ENCODE data around the gene PDE4D. TPM values are rescaled to one million over a fixed set of nuclear protein-coding genes. Genes with fewer than 3 reads are reported as not detected.

PDE4D gene
- total and polyA plus RNA-seq, 2 donors (not counting 1 experiment from before 2014, with no cell fraction given), result 14.9 to 171 TPM

DNA sequence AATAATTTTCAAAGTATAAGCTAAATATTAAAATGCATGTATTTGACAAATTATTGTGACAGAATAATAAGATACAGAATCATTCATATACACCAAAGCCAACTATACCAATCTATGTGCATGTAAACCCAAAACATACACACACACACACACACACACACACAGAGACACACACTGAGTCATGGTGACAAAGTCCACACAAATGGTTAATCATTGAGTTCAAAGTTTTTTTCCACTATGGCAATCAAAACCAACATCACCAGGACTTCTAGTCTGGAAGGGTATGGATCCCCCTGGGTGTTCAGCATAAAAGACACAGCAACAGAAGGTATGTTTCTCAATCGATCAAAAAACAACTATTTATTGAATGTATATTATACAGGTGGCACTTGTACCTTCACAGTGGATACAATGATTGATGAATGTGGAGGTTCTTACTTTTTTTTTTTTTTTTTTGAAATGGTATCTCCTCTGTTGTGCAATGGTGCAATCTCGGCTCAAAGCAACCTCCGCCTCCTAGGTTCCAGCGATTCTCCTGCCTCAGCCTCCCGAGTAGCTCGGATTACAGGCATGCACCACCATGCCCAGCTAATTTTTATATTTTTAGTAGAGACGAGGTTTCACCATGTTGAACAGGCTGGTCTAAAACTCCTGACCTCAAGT, 137.0 kb downstream of the PDE4D start:
- Histone ChIP-seq H3K79me2 (ENCODE audit: control insufficient read depth, insufficient read depth, low read length) (peaks cover 13% of the 10 kb centered on the region), H4K20me1 (ENCODE audit: control insufficient read depth, insufficient read depth, low read length, poor library complexity, severe bottlenecking) (no peaks in the 10 kb centered on the region), H3K9ac (ENCODE audit: low read length) (no peak overlapping the region), H3K4me1 (ENCODE audit: control insufficient read depth in 2 of 2, insufficient read depth in 2 of 2, low read length in 2 of 2) (peaks cover 3 to 7% of the 10 kb centered on the region in 2 donors), H3K4me2 (replicated peaks; ENCODE audit: low read depth, low read length, poor library complexity, severe bottlenecking) (no peak overlapping the region), H3K9me3 (ENCODE audit: control extremely low read depth in 1 of 3, control insufficient read depth in 2 of 3, insufficient read depth in 1 of 3, low read length in 2 of 3) (no peaks in the 10 kb centered on the region), H3K4me3 (ENCODE audit: control extremely low read depth in 1 of 5, extremely low read depth in 1 of 5, insufficient read depth in 1 of 5, low read depth in 2 of 5, low read length in 4 of 5) (no peak overlapping the region), H3K36me3 (replicated peaks in 1 of 2; ENCODE audit: control extremely low read depth in 1 of 2, control insufficient read depth in 1 of 2, extremely low read depth in 1 of 2, insufficient read depth in 2 of 2, low read length in 1 of 2) (no peaks in the 10 kb centered on the region), H3K27me3 (replicated peaks in 1 of 4; ENCODE audit: control extremely low read depth in 1 of 4, control insufficient read depth in 3 of 4, insufficient read depth in 4 of 4, low read length in 3 of 4) (no peaks in the 10 kb centered on the region), H3K27ac (ENCODE audit: low read length in 2 of 2) (no peak overlapping the region), H2AFZ (ENCODE audit: insufficient read depth, low read depth, low read length, poor library complexity, severe bottlenecking) (no peak overlapping the region)
- ATAC-seq (ENCODE audit: low read depth), result no peak
- Mint-ChIP-seq H3K9me3 (ENCODE audit: insufficient read depth) (no peaks in the 10 kb centered on the region), H3K4me3 (no peak overlapping the region), H3K4me1 (peaks cover 19% of the 10 kb centered on the region), H3K27me3 (no peaks in the 10 kb centered on the region), H3K27ac (no peak overlapping the region)
- TF ChIP-seq EZH2 (IDR thresholded peaks at IDR 0.05; ENCODE audit: borderline replicate concordance, insufficient read depth, low read depth, low read length, poor library complexity, severe bottlenecking), result no peak
- TF ChIP-seq, protein P1, sequence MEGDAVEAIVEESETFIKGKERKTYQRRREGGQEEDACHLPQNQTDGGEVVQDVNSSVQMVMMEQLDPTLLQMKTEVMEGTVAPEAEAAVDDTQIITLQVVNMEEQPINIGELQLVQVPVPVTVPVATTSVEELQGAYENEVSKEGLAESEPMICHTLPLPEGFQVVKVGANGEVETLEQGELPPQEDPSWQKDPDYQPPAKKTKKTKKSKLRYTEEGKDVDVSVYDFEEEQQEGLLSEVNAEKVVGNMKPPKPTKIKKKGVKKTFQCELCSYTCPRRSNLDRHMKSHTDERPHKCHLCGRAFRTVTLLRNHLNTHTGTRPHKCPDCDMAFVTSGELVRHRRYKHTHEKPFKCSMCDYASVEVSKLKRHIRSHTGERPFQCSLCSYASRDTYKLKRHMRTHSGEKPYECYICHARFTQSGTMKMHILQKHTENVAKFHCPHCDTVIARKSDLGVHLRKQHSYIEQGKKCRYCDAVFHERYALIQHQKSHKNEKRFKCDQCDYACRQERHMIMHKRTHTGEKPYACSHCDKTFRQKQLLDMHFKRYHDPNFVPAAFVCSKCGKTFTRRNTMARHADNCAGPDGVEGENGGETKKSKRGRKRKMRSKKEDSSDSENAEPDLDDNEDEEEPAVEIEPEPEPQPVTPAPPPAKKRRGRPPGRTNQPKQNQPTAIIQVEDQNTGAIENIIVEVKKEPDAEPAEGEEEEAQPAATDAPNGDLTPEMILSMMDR (IDR thresholded peaks at IDR 0.05), result no peak
- DNase-seq, result no peak
- 100% methylated on average over 1 of the region's 7 CpGs for WGBS (ENCODE audit: insufficient coverage)
- POLR2A ChIA-PET, result interaction anchor here (0.7 to 0.9 kb wide), 2 partner anchors 12 to 1639 kb away, joined by 3 read pairs; no protein-coding TSS in a partner anchor
- CTCF ChIA-PET, result no interaction called here
- intact Hi-C loops (cut with micrococcal nuclease), result loop anchor here (5.0 kb wide), 1 partner anchor 34 kb away; no protein-coding TSS in a partner anchor

DNA sequence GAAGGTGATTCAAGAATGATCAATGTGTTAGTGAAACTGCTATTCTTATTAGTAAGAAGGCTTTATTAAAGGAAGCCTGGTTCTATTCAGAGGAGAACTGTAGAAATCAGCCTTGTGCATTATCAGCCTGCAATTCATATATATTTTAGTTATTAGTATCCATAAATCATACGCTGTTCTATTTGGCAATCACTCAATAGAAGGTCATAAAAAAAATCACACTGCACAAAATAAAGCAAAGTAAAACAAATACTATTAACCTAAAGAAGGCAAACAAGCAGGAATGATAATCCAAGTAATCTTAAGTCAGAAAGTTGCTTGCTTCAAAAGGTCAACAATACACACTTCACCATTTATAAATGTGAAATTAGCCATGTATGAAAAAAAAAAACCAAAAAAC, 138.1 kb downstream of the PDE4D start:
- Histone ChIP-seq H3K9me3 (ENCODE audit: control extremely low read depth in 1 of 3, control insufficient read depth in 2 of 3, insufficient read depth in 1 of 3, low read length in 2 of 3) (no peaks in the 10 kb centered on the region), H2AFZ (ENCODE audit: insufficient read depth, low read depth, low read length, poor library complexity, severe bottlenecking) (no peak overlapping the region), H3K4me1 (ENCODE audit: control insufficient read depth in 2 of 2, insufficient read depth in 2 of 2, low read length in 2 of 2) (peaks cover 3 to 8% of the 10 kb centered on the region in 2 donors), H3K4me3 (ENCODE audit: control extremely low read depth in 1 of 5, extremely low read depth in 1 of 5, insufficient read depth in 1 of 5, low read depth in 2 of 5, low read length in 4 of 5) (no peak overlapping the region), H3K36me3 (replicated peaks in 1 of 2; ENCODE audit: control extremely low read depth in 1 of 2, control insufficient read depth in 1 of 2, extremely low read depth in 1 of 2, insufficient read depth in 2 of 2, low read length in 1 of 2) (no peaks in the 10 kb centered on the region), H3K9ac (ENCODE audit: low read length) (no peak overlapping the region), H3K79me2 (ENCODE audit: control insufficient read depth, insufficient read depth, low read length) (peaks cover 14% of the 10 kb centered on the region), H4K20me1 (ENCODE audit: control insufficient read depth, insufficient read depth, low read length, poor library complexity, severe bottlenecking) (no peaks in the 10 kb centered on the region), H3K27ac (ENCODE audit: low read length in 2 of 2) (no peak overlapping the region), H3K4me2 (replicated peaks; ENCODE audit: low read depth, low read length, poor library complexity, severe bottlenecking) (no peak overlapping the region), H3K27me3 (replicated peaks in 1 of 4; ENCODE audit: control extremely low read depth in 1 of 4, control insufficient read depth in 3 of 4, insufficient read depth in 4 of 4, low read length in 3 of 4) (no peaks in the 10 kb centered on the region)
- no peaks in the 10 kb centered on the region for H3K9me3 Mint-ChIP-seq (ENCODE audit: insufficient read depth)
- ChIA-PET CTCF (interaction anchor here (1.2 kb wide), 2 partner anchors 8 to 42 kb away, joined by 3 read pairs; no protein-coding TSS in a partner anchor), POLR2A (interaction anchor here (0.7 kb wide), 1 partner anchor 1640 kb away, joined by 3 read pairs; no protein-coding TSS in a partner anchor)
- ATAC-seq (ENCODE audit: low read depth) (no peak), DNase-seq (no peak)
- no peaks in the 10 kb centered on the region for H3K27me3 Mint-ChIP-seq
- H3K4me3 Mint-ChIP-seq, result no peak overlapping the region
- no peak overlapping the region for H3K27ac Mint-ChIP-seq
- intact Hi-C loops (cut with micrococcal nuclease), result loop anchor here (5.0 kb wide), 1 partner anchor 33 kb away; no protein-coding TSS in a partner anchor
- TF ChIP-seq EZH2 (IDR thresholded peaks at IDR 0.05; ENCODE audit: borderline replicate concordance, insufficient read depth, low read depth, low read length, poor library complexity, severe bottlenecking), result no peak
- no CpG with 5 or more reads among the region's 1 CpG for WGBS (ENCODE audit: insufficient coverage)
- peaks cover 19% of the 10 kb centered on the region for H3K4me1 Mint-ChIP-seq
